WTC11 (cell line): ENCODE results near the gene GPR17. TPM values are rescaled to one million over a fixed set of nuclear protein-coding genes. Genes with fewer than 3 reads are reported as not detected.

Source experiments
- ATAC-seq: fragments of 200-7000 bp; cut with Tn5 transposase; 2 replicates; pipeline ENCODE4 v1.10.0; 2021; ENCODE audit warnings: mild to moderate bottlenecking, moderate library complexity
- CTCF ChIA-PET: fragments of 300-600 bp; sonication (Branson Sonifier 250); formaldehyde crosslinking; loops from one replicate; lab custom pipeline; 2021; ENCODE audit warnings: antibody characterized with exemption; lab: Charles Lee
- POLR2A ChIA-PET: fragments of 350-600 bp; sonication (Branson Sonifier 250); formaldehyde crosslinking; loops from one replicate; lab custom pipeline; 2021; ENCODE audit warnings: antibody characterized with exemption; lab: Charles Lee
- DNase-seq: peaks from one replicate; pipeline ENCODE4 v3.0.0; 2021; ENCODE audit warnings: low spot score
- H3K27ac Mint-ChIP-seq: 2 replicates; pipeline ENCODE4 v1.8.0; 2021; ENCODE audit warnings: mixed read lengths
- H3K27me3 Mint-ChIP-seq: 2 replicates; pipeline ENCODE4 v1.8.0; 2021; ENCODE audit warnings: low read depth, mild to moderate bottlenecking, moderate library complexity, mixed read lengths
- H3K36me3 Mint-ChIP-seq: 2 replicates; pipeline ENCODE4 v1.8.0; 2021; ENCODE audit warnings: mixed read lengths
- H3K4me1 Mint-ChIP-seq: 2 replicates; pipeline ENCODE4 v1.8.0; 2022; ENCODE audit warnings: mixed read lengths
- H3K4me3 Mint-ChIP-seq: 2 replicates; pipeline ENCODE4 v1.8.0; 2021; ENCODE audit warnings: mild to moderate bottlenecking, moderate library complexity, mixed read lengths
- H3K9me3 Mint-ChIP-seq: 2 replicates; pipeline ENCODE4 v1.8.0; 2021; ENCODE audit warnings: mixed read lengths
- E2F1 ChIP-seq: sonication (generic); formaldehyde crosslinking; IDR thresholded peaks from 2 replicates; pipeline ENCODE4 v1.8.0; 2022; ENCODE audit warnings: mild to moderate bottlenecking, missing genetic modification reagents
- E2F5 ChIP-seq: sonication (generic); formaldehyde crosslinking; IDR thresholded peaks from 2 replicates; pipeline ENCODE4 v1.8.1; 2022; ENCODE audit warnings: mild to moderate bottlenecking, moderate library complexity, missing genetic modification reagents
- FOXJ3 ChIP-seq: sonication (generic); formaldehyde crosslinking; IDR thresholded peaks from 2 replicates; pipeline ENCODE4 v1.9.0; 2021; ENCODE audit warnings: missing genetic modification reagents, mild to moderate bottlenecking, borderline replicate concordance
- FOXK1 ChIP-seq: sonication (generic); formaldehyde crosslinking; IDR thresholded peaks from 2 replicates; pipeline ENCODE4 v1.8.0; 2022; ENCODE audit warnings: mild to moderate bottlenecking, moderate library complexity, missing genetic modification reagents
- HMGXB4 ChIP-seq: sonication (generic); formaldehyde crosslinking; IDR thresholded peaks from 2 replicates; pipeline ENCODE4 v1.8.1; 2023; ENCODE audit warnings: mild to moderate bottlenecking, moderate library complexity, missing genetic modification reagents
- MLX ChIP-seq: sonication (generic); formaldehyde crosslinking; IDR thresholded peaks from 2 replicates; pipeline ENCODE4 v1.8.1; 2023; ENCODE audit warnings: mild to moderate bottlenecking, missing genetic modification reagents, moderate library complexity
- NFYB ChIP-seq: sonication (generic); formaldehyde crosslinking; conservative IDR thresholded peaks from 2 replicates; pipeline ENCODE4 v1.8.0; 2022; ENCODE audit warnings: low read depth, missing genetic modification reagents
- NR2C2 ChIP-seq: sonication (generic); formaldehyde crosslinking; IDR thresholded peaks from 2 replicates; pipeline ENCODE4 v1.8.0; 2022; ENCODE audit warnings: mild to moderate bottlenecking, missing genetic modification reagents
- NR3C1 ChIP-seq: sonication (generic); formaldehyde crosslinking; conservative IDR thresholded peaks from 2 replicates; pipeline ENCODE4 v1.8.1; 2023; ENCODE audit warnings: low read depth, mild to moderate bottlenecking, missing genetic modification reagents
- PREB ChIP-seq: sonication (generic); formaldehyde crosslinking; IDR thresholded peaks from 2 replicates; pipeline ENCODE4 v1.8.1; 2022; ENCODE audit warnings: mild to moderate bottlenecking, missing genetic modification reagents, moderate library complexity, borderline replicate concordance
- STAT6 ChIP-seq: sonication (generic); formaldehyde crosslinking; conservative IDR thresholded peaks from 2 replicates; pipeline ENCODE4 v1.8.1; 2023; ENCODE audit warnings: mild to moderate bottlenecking, low read depth, missing genetic modification reagents, moderate library complexity
- ZNF232 ChIP-seq: sonication (generic); formaldehyde crosslinking; IDR thresholded peaks from 2 replicates; pipeline ENCODE4 v1.8.0; 2022; ENCODE audit warnings: mild to moderate bottlenecking, missing genetic modification reagents
- ZNF317 ChIP-seq: sonication (generic); formaldehyde crosslinking; IDR thresholded peaks from 2 replicates; pipeline ENCODE4 v1.8.1; 2023; ENCODE audit warnings: low read depth, mild to moderate bottlenecking, moderate library complexity, missing genetic modification reagents, borderline replicate concordance
- ZNF396 ChIP-seq: fragments of 250-450 bp; sonication (Bioruptor Pico); IDR thresholded peaks from 2 replicates; pipeline ENCODE4 v1.8.0; 2021; ENCODE audit warnings: mild to moderate bottlenecking, moderate library complexity, borderline replicate concordance
- ZNF512 ChIP-seq: sonication (generic); formaldehyde crosslinking; IDR thresholded peaks from 2 replicates; pipeline ENCODE4 v1.8.1; 2022; ENCODE audit warnings: missing genetic modification reagents, borderline replicate concordance
- total RNA-seq: library from RNA; stranded (reverse); gene quantifications from 3 replicates; pipeline ENCODE4 v1.2.3, GENCODE V29; 2021

Gene GPR17
- total RNA-seq, 1 experiment from 2014 or later: not detected

GRCh38 chr2:127651971-127652550 lies 6.1 kb downstream of the GPR17 start:
- H3K27me3 Mint-ChIP-seq: peaks cover 2% of the 10 kb centered on the region; the same call in 1 of the 2 replicates
- no peaks in the 10 kb centered on the region for H3K36me3 Mint-ChIP-seq
- no peaks in the 10 kb centered on the region for H3K9me3 Mint-ChIP-seq
- peaks cover 9% of the 10 kb centered on the region for H3K4me1 Mint-ChIP-seq
- no peak overlapping the region for H3K4me3 Mint-ChIP-seq
- ChIA-PET CTCF (interaction anchor here (1.2 to 5.1 kb wide), 6 partner anchors 10 to 61 kb away, joined by 3 to 59 read pairs (median 5); partner anchors contain the start of gene LIMS2), POLR2A (no interaction called here)
- no peak for TF ChIP-seq FOXK1 (CRISPR knock-in tag)
- TF ChIP-seq HMGXB4 (CRISPR knock-in tag): no peak
- TF ChIP-seq NR2C2 (CRISPR knock-in tag): no peak
- no peak for TF ChIP-seq PREB (CRISPR knock-in tag)
- TF ChIP-seq NR3C1 (CRISPR knock-in tag): no peak
- no peak for TF ChIP-seq E2F1 (CRISPR knock-in tag)
- TF ChIP-seq MLX (CRISPR knock-in tag): no peak
- TF ChIP-seq E2F5 (CRISPR knock-in tag): no peak
- TF ChIP-seq NFYB: no peak
- no peak for TF ChIP-seq STAT6 (CRISPR knock-in tag)
- no peak for TF ChIP-seq ZNF232 (CRISPR knock-in tag)
- TF ChIP-seq FOXJ3 (CRISPR knock-in tag): no peak
- TF ChIP-seq ZNF317 (CRISPR knock-in tag): no peak
- no peak for TF ChIP-seq ZNF512 (CRISPR knock-in tag)
- no peak for TF ChIP-seq ZNF396 (CRISPR knock-in tag)
- no peak for ATAC-seq
- H3K27ac Mint-ChIP-seq: no peak overlapping the region
- no peak for DNase-seq
